Measurements from ENCODE around the gene C14orf39.
A peak's percentile ranks its signal among the peaks of the same experiment; 100 is the strongest.

The C14orf39 gene

GRCh38 chr14:60485598-60486251, at the start of gene C14orf39:
Gene C14orf39 (minus strand): TSS chr14:60486063. CDS start chr14:60485078, 985 bp downstream.
- no peak for DNase-seq

- no peak for DNase-seq
Observed at GRCh38 chr14:60532442-60532841, 46.6 kb upstream of the C14orf39 start.

- peak in 1 of 2 experiments; percentile 4 for DNase-seq
Observed at GRCh38 chr14:60515511-60516289, 29.8 kb upstream of the C14orf39 start.

GRCh38 chr14:60514741-60515491, 29.1 kb upstream of the C14orf39 start:
- no peak for DNase-seq

GRCh38 chr14:60514378-60514740, 28.5 kb upstream of the C14orf39 start:
- no peak for DNase-seq

- no peak for DNase-seq
Observed at GRCh38 chr14:60512973-60513571, 27.2 kb upstream of the C14orf39 start.

- DNase-seq, result no peak
Observed at GRCh38 chr14:60512126-60512525, 26.3 kb upstream of the C14orf39 start.

GRCh38 chr14:60510951-60511599, 25.2 kb upstream of the C14orf39 start:
- DNase-seq, result no peak

- no peak for DNase-seq
Observed at GRCh38 chr14:60510254-60510950, 24.5 kb upstream of the C14orf39 start.

GRCh38 chr14:60509438-60510253, 23.8 kb upstream of the C14orf39 start:
- no peak for DNase-seq

GRCh38 chr14:60508707-60509437, 23.0 kb upstream of the C14orf39 start, which contains the start of gene SIX6:
Gene SIX6 (plus strand): TSS chr14:60509146. CDS start chr14:60509399, 253 bp downstream.
- DNase-seq, result no peak

- DNase-seq, result no peak
Observed at GRCh38 chr14:60508363-60508706, 22.5 kb upstream of the C14orf39 start.

- DNase-seq, result no peak
Observed at GRCh38 chr14:60506985-60507829, 21.3 kb upstream of the C14orf39 start.

GRCh38 chr14:60506462-60506984, 20.7 kb upstream of the C14orf39 start:
- no peak for DNase-seq

GRCh38 chr14:60506010-60506409, 20.1 kb upstream of the C14orf39 start:
- no peak for DNase-seq

GRCh38 chr14:60505448-60505847, 19.6 kb upstream of the C14orf39 start:
- DNase-seq, result no peak

GRCh38 chr14:60502541-60502940, 16.7 kb upstream of the C14orf39 start:
- DNase-seq, result no peak

- no peak for DNase-seq
Observed at GRCh38 chr14:60495946-60496345, 10.1 kb upstream of the C14orf39 start.

GRCh38 chr14:60490270-60490669, 4.4 kb upstream of the C14orf39 start:
- DNase-seq, result no peak
